Measurements from ENCODE around the gene TMEM182.

GRCh38 chr2:102784940-102785339 is 23.1 kb downstream of the TMEM182 start:
- TF ChIP-seq CTCF (optimal IDR thresholded peaks at IDR 0.05 in 1 of 3, IDR thresholded peaks at IDR 0.05 in 1 of 3, conservative IDR thresholded peaks at IDR 0.05 in 1 of 3; ENCODE audit: extremely low read depth in 1 of 3, insufficient read depth in 2 of 3, low read length in 3 of 3) (no peak), EZH2 (IDR thresholded peaks at IDR 0.05; ENCODE audit: low read length) (no peak)

Measured in keratinocyte (primary cell).